Muscle layer of duodenum (tissue), 2 donors: ENCODE results near the gene SNRPD3.
"Not testable (repeated sequence)": the region's sequence is repeated elsewhere in the genome, so short reads cannot be mapped to it uniquely, and the experiment has no call there.

ENCODE experiments used
- H3K27ac ChIP-seq: one replicate; pipeline ENCODE4 v1.7.0; 2013; ENCODE audit warnings: mild to moderate bottlenecking, low read length
- H3K27me3 ChIP-seq: one replicate; pipeline ENCODE4 v1.7.0; 2013; ENCODE audit warnings: low read depth, mild to moderate bottlenecking, control low read depth, low read length
- H3K36me3 ChIP-seq, 2 donors: one replicate each; pipeline ENCODE4 v1.7.0; 2013; ENCODE audit warnings: low read length in 2 of 2, control low read depth in 1 of 2, mild to moderate bottlenecking in 1 of 2; ENCODE audit not compliant: insufficient read depth in 2 of 2, control insufficient read depth in 1 of 2
- H3K4me1 ChIP-seq, 2 donors: one replicate each; pipeline ENCODE4 v1.7.0; 2013; ENCODE audit warnings: low read length in 2 of 2, mild to moderate bottlenecking in 2 of 2, control low read depth in 1 of 2, moderate library complexity in 1 of 2; ENCODE audit not compliant: insufficient read depth in 2 of 2, control insufficient read depth in 1 of 2
- H3K4me3 ChIP-seq, 2 donors: one replicate each; pipeline ENCODE4 v1.7.0; 2013; ENCODE audit warnings: low read length in 2 of 2, low read depth in 1 of 2, mild to moderate bottlenecking in 1 of 2
- H3K9me3 ChIP-seq, 2 donors: one replicate each; pipeline ENCODE4 v1.7.0; 2013; ENCODE audit warnings: low read length in 2 of 2, control low read depth in 1 of 2, mild to moderate bottlenecking in 1 of 2; ENCODE audit not compliant: control insufficient read depth in 1 of 2
- donor health status: healthy.

Gene SNRPD3

GRCh38 chr22:24518228-24518627 is 37.6 kb upstream of the SNRPD3 start:
- Histone ChIP-seq H3K4me3 (no peak overlapping the region), H3K4me1 (peaks cover 0 to 7% of the 10 kb centered on the region in 2 donors), H3K9me3 (no peaks in the 10 kb centered on the region), H3K27ac (no peak overlapping the region), H3K27me3 (no peaks in the 10 kb centered on the region), H3K36me3 (no peaks in the 10 kb centered on the region)

GRCh38 chr22:24518771-24519485 is 36.9 kb upstream of the SNRPD3 start:
- Histone ChIP-seq H3K9me3 (no peaks in the 10 kb centered on the region), H3K36me3 (no peaks in the 10 kb centered on the region), H3K27me3 (no peaks in the 10 kb centered on the region), H3K27ac (no peak overlapping the region), H3K4me1 (peaks cover 0 to 7% of the 10 kb centered on the region in 2 donors), H3K4me3 (no peak overlapping the region)

GRCh38 chr22:24519496-24519895 is 36.3 kb upstream of the SNRPD3 start:
- Histone ChIP-seq H3K9me3 (no peaks in the 10 kb centered on the region), H3K36me3 (no peaks in the 10 kb centered on the region), H3K4me1 (peaks cover 0 to 7% of the 10 kb centered on the region in 2 donors), H3K4me3 (no peak overlapping the region), H3K27me3 (no peaks in the 10 kb centered on the region), H3K27ac (no peak overlapping the region)

GRCh38 chr22:24521791-24522245 is 34.0 kb upstream of the SNRPD3 start:
- no peaks in the 10 kb centered on the region for H3K36me3 ChIP-seq
- H3K4me1 ChIP-seq: peaks cover 0 to 7% of the 10 kb centered on the region in 2 donors
- no peak overlapping the region for H3K27ac ChIP-seq
- no peaks in the 10 kb centered on the region for H3K9me3 ChIP-seq
- H3K27me3 ChIP-seq: no peaks in the 10 kb centered on the region
- H3K4me3 ChIP-seq: no peak overlapping the region

- Histone ChIP-seq H3K9me3 (no peaks in the 10 kb centered on the region), H3K4me1 (peaks cover 0 to 7% of the 10 kb centered on the region in 2 donors), H3K27me3 (no peaks in the 10 kb centered on the region), H3K4me3 (no peak overlapping the region), H3K27ac (no peak overlapping the region), H3K36me3 (no peaks in the 10 kb centered on the region)
These were observed 31.9 kb upstream of the SNRPD3 start for GRCh38 chr22:24523873-24524272.

- Histone ChIP-seq H3K4me3 (no peak overlapping the region), H3K9me3 (no peaks in the 10 kb centered on the region), H3K27me3 (no peaks in the 10 kb centered on the region), H3K27ac (no peak overlapping the region), H3K4me1 (peaks cover 0 to 7% of the 10 kb centered on the region in 2 donors), H3K36me3 (no peaks in the 10 kb centered on the region)
These were observed 30.3 kb upstream of the SNRPD3 start for GRCh38 chr22:24525416-24526037.

GRCh38 chr22:24526191-24526590 is 29.6 kb upstream of the SNRPD3 start:
- Histone ChIP-seq H3K27me3 (no peaks in the 10 kb centered on the region), H3K4me3 (no peak overlapping the region), H3K4me1 (peaks cover 0 to 7% of the 10 kb centered on the region in 2 donors), H3K27ac (no peak overlapping the region), H3K9me3 (no peaks in the 10 kb centered on the region), H3K36me3 (no peaks in the 10 kb centered on the region)

GRCh38 chr22:24529898-24530297 is 25.9 kb upstream of the SNRPD3 start:
- Histone ChIP-seq H3K4me3 (no peak overlapping the region), H3K27ac (no peak overlapping the region), H3K4me1 (peaks cover 3 to 7% of the 10 kb centered on the region in 2 donors), H3K27me3 (no peaks in the 10 kb centered on the region), H3K9me3 (no peaks in the 10 kb centered on the region), H3K36me3 (no peaks in the 10 kb centered on the region)

- not testable (repeated sequence) for H3K9me3 ChIP-seq, H3K27me3 ChIP-seq, H3K4me3 ChIP-seq, H3K4me1 ChIP-seq, H3K27ac ChIP-seq, H3K36me3 ChIP-seq
These were observed 24.8 kb upstream of the SNRPD3 start for GRCh38 chr22:24530968-24531367.

GRCh38 chr22:24532075-24532474 is 23.7 kb upstream of the SNRPD3 start:
- Histone ChIP-seq H3K27ac (no peak overlapping the region), H3K4me1 (peaks cover 0 to 3% of the 10 kb centered on the region in 2 donors)

GRCh38 chr22:24535348-24535747 is 20.5 kb upstream of the SNRPD3 start:
- H3K27ac ChIP-seq: no peak overlapping the region
- no peaks in the 10 kb centered on the region for H3K9me3 ChIP-seq
- peaks cover 0 to 3% of the 10 kb centered on the region in 2 donors for H3K4me1 ChIP-seq
- peaks cover 0 to 8% of the 10 kb centered on the region in 2 donors for H3K36me3 ChIP-seq
- no peak overlapping the region for H3K4me3 ChIP-seq
- no peaks in the 10 kb centered on the region for H3K27me3 ChIP-seq

More at GRCh38 chr22:24532075-24532474, 23.7 kb upstream of the SNRPD3 start:
- Histone ChIP-seq H3K9me3 (no peaks in the 10 kb centered on the region), H3K36me3 (no peaks in the 10 kb centered on the region), H3K27me3 (no peaks in the 10 kb centered on the region), H3K4me3 (no peak overlapping the region)
